Measurements from ENCODE around the gene OR4K17. TPM values are rescaled to one million over a fixed set of nuclear protein-coding genes. Genes with fewer than 3 reads are reported as not detected.

The OR4K17 gene
- total RNA-seq (2021), result not detected in 2 replicates
- long read RNA-seq, result 0 reads

DNA sequence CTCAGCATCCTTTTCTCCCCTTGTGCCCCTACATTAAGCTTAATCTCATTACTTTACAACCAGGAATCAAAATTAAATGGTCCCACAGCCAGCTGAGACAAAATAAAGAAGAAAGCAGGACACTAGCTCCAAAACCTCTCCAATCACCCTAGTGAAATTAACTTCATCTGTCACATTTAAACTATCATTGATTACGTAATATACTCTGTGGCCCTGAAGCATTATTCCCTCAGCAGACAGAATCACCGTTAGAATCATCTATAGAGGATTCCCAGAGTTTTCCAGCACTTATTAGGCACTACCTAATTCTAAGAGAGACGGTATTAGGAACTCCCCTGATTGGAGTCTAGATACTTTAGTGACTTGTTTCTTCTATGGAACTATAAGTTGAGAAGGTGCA, at the start of gene OR4K17:
OR4K17 (plus strand) TSS at position 302 of the 400 bp plus-strand sequence. CDS start 6,761 bp downstream, outside the sequence.
- H3K18ac ChIP-seq (ENCODE audit: insufficient read length, low read depth, low read length), result no peak within 1 kb of the TSS
- no peak within 1 kb of the TSS for H3T11ph ChIP-seq (ENCODE audit: low read length)
- no peak within 1 kb of the TSS for H3K56ac ChIP-seq (ENCODE audit: insufficient read length, low read depth, low read length)
- H4K20me1 ChIP-seq (ENCODE audit: control insufficient read depth, insufficient read depth, insufficient read length), result no peaks in the 10 kb centered on the region
- no peaks in the 10 kb centered on the region for H3K4me1 ChIP-seq (ENCODE audit: insufficient read depth, low read length)
- Mint-ChIP-seq H3K27me3 (ENCODE audit: low read depth) (no peaks in the 10 kb centered on the region; the same call in 1 of the 2 replicates), H3K4me1 (no peaks in the 10 kb centered on the region), H3K4me3 (no peak within 1 kb of the TSS), H3K27ac (no peak within 1 kb of the TSS), H3K9me3 (peaks cover 57 to 61% of the 10 kb centered on the region in 2 experiments), H3K36me3 (ENCODE audit: insufficient read depth in 1 of 3, low read depth in 3 of 3) (peaks cover 0 to 4% (median 2%) of the 10 kb centered on the region in 3 experiments; a peak in 3 of 7 replicates)
- H3K79me1 ChIP-seq (ENCODE audit: insufficient read depth, low read depth, low read length, poor library complexity, severe bottlenecking), result no peaks in the 10 kb centered on the region
- H2AFZ ChIP-seq (ENCODE audit: low read length), result no peak within 1 kb of the TSS
- H3K9me3 ChIP-seq (ENCODE audit: control insufficient read depth, low read depth, low read length), result peaks cover 54% of the 10 kb centered on the region
- H2BK15ac ChIP-seq (ENCODE audit: low read depth, low read length), result no peak within 1 kb of the TSS
- no peak for TF ChIP-seq CTCF (conservative IDR thresholded peaks at IDR 0.05)
- H2BK12ac ChIP-seq (ENCODE audit: insufficient read length, low read depth, low read length), result no peak within 1 kb of the TSS
- no peaks in the 10 kb centered on the region for H3K27me3 ChIP-seq (ENCODE audit: insufficient read depth, low read length)
- H4K8ac ChIP-seq (replicated peaks; ENCODE audit: insufficient read length, low read depth, low read length), result no peak within 1 kb of the TSS
- WGBS (ENCODE audit: extremely low coverage, insufficient read length, low lambda C conversion rate), result no CpG with 5 or more reads among the region's 3 CpGs
- H3K23me2 ChIP-seq (ENCODE audit: insufficient read length, low read depth, low read length, poor library complexity, severe bottlenecking), result no peaks in the 10 kb centered on the region
- no peak within 1 kb of the TSS for H3K9ac ChIP-seq (ENCODE audit: extremely low read depth, insufficient read length, low read length)
- no peak for DNase-seq
- H4K5ac ChIP-seq (ENCODE audit: insufficient read length, low read depth, low read length), result no peak within 1 kb of the TSS
- no peak within 1 kb of the TSS for H2BK20ac ChIP-seq (ENCODE audit: low read depth, low read length, poor library complexity, severe bottlenecking)
- no peak within 1 kb of the TSS for H2AK5ac ChIP-seq (ENCODE audit: insufficient read length, low read length)
- H3K4me2 ChIP-seq (ENCODE audit: insufficient read depth, insufficient read length, low read length), result no peak within 1 kb of the TSS
- H3K14ac ChIP-seq (ENCODE audit: insufficient read depth, low read length), result no peak within 1 kb of the TSS
- no peak within 1 kb of the TSS for H3K23ac ChIP-seq (ENCODE audit: insufficient read length, low read depth, low read length)
- H4K91ac ChIP-seq (ENCODE audit: insufficient read length, low read depth, low read length), result no peak within 1 kb of the TSS
- H2BK5ac ChIP-seq (ENCODE audit: insufficient read length, low read length), result no peak within 1 kb of the TSS
- H3K79me2 ChIP-seq (ENCODE audit: insufficient read depth, low read length), result no peaks in the 10 kb centered on the region
- no peak within 1 kb of the TSS for H2BK120ac ChIP-seq (ENCODE audit: low read depth, low read length, poor library complexity, severe bottlenecking)
- no peak within 1 kb of the TSS for H3K4ac ChIP-seq (ENCODE audit: low read depth, low read length)
- H3K27ac ChIP-seq (ENCODE audit: insufficient read length, low read depth, low read length), result no peak within 1 kb of the TSS
